GM23248 (cell line): ENCODE measurements around the gene FCER2.

Experiments
- EZH2 ChIP-seq: fragments of 200-600 bp; sonication (generic); IDR thresholded peaks from 2 replicates; pipeline ENCODE4 v1.6.1; 2018; ENCODE audit warnings: antibody characterized with exemption, mild to moderate bottlenecking; ENCODE audit not compliant: insufficient read depth, poor library complexity, severe bottlenecking
- EZH2phosphoT487 ChIP-seq: fragments of 200-600 bp; sonication (generic); IDR thresholded peaks from 2 replicates; pipeline ENCODE4 v1.6.1; 2018; ENCODE audit warnings: antibody characterized with exemption, moderate library complexity, mild to moderate bottlenecking, low read depth; ENCODE audit not compliant: insufficient read depth

- TF ChIP-seq EZH2 (no peak), EZH2phosphoT487 (no peak)
Observed at GRCh38 chr19:7680606-7681339, 21.2 kb downstream of the FCER2 start, which contains the start of gene TRAPPC5.
